NCI-H1436 (cell line): ENCODE data around the gene PLCL1.

Experiments used
- DNase-seq: peaks from one replicate; lab custom pipeline; 2025; lab: John Stamatoyannopoulos, UW

Gene PLCL1

DNA sequence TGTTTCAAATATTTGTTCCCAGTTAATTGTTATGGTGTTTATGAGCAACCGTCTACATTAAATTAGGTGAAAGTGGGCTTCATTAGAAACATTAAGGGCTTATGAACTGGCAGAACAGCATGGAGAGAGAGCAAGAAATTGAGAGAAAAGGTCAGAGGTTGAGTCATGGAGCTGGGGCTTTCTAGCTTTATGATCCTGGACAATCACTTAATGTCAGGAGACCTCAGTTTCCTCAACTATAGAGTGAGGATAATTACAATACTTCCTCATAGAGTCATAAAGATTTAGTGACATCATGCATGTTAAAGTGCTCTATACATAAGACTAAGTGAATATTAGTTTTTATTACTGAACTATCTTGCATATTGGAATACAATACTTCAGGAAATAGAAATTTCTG is 83.9 kb downstream of the PLCL1 start:
- no peak for DNase-seq

DNA sequence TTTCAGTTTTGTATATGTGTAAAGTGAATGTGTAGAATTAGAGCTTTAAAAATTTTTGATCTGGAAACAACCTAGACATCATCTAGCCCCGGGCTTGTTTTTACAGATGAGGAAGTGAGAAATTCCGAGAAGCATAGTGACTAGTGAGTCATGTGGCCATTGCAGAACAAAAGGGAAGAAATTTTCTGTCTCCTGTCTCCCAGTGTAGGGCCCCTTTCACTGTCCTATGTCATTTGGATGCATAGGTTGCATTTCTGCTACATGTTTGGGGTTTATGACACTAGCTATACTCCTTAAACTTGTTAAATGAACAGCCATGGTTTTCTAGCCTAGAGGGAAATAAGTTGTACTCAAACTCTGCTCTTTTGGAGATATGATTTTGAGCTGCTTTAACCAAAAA is 84.6 kb downstream of the PLCL1 start:
- DNase-seq, result no peak

DNA sequence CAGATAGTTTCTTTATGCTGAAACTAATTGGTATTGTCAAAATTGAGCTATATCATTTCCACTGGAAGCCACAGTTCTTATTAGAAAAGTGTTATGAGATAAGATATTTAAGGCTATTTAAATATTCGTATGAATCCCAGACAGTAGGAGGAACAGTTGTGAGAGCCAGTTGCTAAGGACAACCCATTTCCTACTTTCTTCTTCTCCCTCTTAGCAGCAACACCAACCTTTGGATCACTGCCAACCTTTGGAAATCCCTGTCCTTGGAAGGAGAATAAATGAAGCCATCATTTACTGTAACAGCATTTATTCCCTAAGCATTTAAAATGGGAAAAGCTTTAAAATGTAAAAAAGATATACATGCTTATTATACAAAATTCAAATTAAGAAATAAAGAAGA is 85.8 kb downstream of the PLCL1 start:
- no peak for DNase-seq

DNA sequence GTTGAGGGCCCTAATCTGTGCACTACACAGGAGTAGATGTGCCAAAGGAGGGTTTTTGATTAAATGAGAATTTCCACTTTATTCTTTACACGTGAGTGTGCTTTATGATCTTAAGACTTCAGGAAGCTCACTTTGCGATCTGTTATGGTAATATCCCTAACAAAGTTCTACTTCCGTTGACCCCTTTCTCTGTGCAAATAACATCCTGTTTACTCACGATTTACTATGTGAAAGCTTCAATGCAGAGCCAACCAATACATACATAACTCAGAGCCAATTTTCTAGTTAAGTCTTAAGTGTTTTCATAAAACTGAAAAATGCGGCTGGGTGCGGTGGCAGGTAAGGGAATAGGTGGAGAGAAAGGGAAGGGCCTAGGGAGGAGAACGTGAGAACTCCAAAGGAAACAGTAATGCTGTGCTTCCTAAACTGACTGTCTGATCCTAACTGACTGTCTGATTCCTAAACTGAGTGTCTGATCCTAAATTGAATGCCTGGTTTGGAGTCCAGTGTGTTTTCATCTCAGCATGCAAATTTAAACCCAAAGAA is 87.6 kb downstream of the PLCL1 start:
- DNase-seq, result no peak

DNA sequence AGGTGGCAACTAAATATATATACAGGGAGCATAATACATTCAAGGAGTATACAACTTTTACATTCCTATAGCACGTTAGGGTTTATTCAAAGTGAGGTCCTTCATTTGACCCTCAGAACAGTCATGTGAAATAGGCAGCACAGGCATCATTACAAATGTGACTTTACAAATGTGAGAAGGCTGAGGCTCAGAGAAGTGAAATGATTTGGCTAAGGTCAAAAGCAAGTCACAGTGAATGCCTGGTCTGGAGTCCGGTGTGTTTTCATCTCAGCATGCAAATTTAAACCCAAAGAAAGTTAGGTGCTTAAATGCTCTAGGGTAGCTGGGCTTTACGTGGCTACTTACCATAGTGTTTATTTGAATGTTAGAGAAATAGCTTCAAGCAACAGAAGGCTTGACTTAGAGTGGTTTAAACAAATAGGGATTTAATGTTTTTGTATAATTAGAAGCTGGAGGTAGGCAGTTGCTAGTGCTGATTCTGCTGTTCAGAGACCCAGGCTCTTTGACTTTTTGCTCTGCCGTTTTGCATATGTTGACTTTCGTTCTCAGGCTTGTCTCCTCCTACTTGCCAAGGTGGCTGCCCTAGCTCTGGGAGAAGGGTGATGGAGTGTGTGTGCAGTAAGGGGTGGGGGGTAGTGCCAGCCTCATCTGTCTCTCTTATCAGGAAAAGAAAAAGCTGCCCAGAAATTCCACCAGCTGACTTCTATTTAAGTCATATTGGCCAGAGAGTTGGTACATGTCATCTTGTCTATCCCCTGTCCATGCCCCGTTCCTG is 89.2 kb downstream of the PLCL1 start:
- no peak for DNase-seq

DNA sequence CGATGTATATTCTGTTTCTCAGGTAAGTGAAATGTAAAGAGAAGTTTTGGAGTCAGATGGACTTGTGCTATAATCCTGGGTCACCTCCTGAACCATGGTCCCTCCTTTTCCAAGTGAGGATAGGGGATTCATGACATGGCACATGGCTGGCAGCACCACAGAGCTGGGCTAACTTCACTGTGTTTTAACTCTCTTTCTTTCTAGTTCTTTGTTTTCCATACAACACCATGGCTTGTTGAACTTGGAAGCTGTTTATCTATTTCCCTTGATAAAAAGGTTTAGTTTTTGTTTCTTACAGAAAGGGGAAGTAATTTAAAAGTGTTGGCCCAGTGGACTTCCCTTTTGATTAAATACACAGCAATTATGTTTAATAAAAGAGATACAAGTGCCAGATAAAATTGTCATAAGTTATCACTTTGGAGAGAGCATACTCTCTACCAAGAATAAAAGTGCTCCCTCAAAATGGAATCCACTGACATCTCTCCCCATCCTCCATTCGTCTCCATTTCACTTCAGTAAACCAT is 90.4 kb downstream of the PLCL1 start:
- DNase-seq, result no peak

DNA sequence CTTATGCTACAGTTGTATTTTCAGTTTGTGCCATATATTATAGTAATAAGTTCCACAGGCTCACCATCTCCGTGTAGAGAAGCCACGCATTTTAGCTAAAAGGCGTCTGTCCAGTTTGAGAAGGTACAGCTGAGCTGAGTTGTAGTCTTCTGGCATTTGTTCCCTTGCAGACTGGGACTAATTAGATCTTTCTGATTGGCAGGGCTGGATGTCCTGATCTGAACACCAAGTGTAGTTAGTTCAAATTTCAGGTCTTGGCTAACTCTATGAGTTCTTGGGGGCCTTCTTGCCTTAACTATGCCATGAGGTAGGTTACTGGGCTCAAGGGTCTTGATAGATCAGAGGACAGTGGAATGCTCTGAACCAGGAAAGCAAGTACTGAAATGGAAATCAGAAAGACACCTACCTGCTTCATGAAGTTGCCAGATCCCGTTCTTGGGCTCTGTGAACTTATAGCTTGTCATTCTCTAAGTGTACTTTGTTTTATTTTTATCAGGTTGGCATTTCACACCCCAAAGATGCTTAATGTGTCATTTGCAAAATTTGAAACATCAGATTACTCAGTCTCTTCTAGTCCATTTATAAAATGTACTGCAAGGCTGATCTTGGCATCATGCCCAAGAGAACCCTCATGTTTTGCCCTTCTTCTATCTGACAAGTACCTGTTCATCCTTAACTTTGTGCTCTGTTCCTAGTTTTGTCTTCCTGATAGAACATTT is 93.7 kb downstream of the PLCL1 start:
- DNase-seq, result no peak

DNA sequence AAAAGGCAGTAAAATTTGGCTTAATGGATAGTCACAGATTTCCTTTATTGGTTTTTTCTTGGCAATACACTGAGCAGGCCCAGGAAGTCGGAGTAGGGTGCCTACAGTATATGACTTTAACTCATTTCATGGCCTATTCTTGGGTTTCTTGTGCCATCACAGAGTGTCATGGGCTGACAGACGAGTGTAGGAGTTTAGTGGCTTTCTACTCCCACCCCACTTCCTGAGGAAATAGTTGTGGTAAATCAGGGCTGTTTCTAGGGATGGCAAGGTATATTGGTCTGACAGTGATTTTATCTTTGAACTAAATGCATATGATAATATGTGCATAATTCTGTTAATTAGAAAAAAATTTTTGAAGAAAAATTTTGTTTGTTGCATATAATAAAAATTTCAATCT is 100.1 kb downstream of the PLCL1 start:
- no peak for DNase-seq

DNA sequence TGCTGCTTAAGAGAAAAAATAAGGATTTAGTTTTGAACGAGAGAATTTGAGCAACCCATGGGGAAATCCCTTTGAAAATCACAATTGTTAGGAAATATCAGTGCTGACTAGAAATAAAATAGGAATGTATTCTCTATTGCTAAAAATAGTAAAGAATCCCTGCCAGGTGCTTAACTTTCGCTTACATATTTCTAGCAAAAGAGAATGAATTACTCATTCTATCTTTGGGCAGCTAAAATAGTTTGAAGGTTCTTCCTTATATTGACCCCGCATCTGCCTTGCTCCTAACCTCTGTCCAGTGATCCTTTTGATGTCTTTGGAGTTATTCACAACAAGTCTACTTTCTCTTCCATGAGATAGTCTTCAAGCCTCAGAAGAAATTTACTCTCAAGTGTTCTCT is 103.8 kb downstream of the PLCL1 start:
- DNase-seq, result no peak

DNA sequence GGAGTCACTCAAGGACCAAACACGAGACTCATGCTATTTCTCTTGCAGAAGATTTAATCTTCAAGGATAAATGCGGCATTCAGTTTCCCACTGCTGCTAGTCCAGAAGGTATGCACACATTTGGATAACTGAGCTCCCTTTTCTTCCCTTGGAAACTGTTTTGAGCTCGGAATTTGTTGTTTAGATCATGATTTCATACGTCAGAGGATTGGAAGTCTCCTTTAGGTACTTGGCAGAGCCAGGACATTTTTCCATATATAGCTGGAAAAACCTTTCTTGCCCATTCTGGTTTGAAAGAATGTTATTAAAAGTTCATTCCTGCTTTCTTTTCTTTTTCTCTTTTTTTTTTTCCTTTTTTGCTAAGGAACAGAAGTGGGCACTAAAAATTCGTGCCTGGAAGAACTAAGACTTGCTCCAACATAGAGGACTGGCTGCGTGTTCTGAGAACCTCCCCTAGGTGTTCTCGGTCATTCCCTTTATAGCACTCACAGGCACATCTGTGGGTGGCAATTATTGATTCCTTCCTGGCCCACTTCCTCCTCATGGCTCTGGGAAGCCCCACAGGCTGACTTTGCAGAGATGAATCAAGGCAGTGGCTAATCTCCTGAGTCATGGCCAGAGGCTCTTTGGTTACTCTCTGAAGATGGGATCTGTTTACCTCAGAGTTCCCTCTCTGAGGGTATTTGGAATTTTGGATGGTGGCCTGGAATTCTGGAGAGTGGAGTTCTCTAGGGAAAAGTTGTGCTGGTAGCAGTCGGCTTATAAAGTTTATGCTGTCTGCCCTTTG is 104.8 kb downstream of the PLCL1 start:
- no peak for DNase-seq

DNA sequence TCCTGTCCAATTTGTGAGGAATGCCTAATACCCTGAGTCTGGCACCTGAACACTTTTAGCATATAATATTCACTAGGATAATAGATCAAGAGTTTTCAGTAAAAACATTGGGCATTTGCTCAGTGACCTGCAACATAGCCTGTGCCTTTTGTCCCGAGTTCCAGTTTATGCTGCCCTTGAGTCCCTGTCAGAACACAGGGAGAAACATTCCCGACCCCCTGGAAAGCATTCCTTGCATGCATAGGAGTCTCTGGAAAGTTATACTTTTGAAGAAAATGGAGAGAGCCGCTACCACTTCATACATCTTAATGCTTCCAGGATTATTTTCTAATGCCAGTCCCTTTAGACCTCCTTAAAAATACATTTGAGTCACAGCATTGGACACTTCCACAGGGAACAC is 107.3 kb downstream of the PLCL1 start:
- DNase-seq, result no peak

DNA sequence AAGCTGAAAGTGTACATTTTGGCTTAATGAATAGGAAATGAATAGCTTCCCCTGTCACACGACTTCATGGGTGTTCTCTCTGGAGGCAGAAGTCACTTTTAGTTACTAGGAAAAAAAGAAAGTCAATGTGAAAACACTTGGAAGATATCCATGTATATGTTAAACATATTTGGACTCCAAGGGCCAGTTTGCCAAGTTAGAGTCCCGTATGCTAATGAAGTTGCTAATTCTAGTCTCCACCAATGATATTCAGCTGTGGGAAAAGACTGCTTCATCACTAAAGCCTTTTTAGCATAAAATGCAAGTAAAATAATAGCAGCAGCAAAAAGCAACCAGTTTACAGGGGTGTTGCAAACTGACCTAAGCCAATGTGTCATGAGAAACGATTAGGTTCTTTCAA is 108.7 kb downstream of the PLCL1 start:
- DNase-seq, result no peak

DNA sequence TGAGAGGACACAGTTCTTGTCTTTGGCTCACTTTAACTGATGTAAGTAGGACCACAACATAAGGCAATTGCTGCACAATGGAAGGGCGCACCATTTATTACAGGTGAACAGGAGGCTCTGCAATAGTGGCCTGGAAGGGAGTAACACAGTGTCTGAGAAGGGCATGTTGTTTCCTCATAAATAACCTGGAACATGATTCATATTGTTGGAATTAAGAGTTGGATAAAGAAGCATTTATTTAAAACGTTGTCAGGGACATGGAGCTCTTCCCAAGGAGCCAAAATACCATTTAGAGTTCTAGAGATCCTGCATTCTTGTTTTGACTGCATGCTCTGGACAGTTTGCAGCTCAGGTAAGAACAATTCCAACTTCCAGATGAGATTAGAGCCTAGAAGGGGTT is 110.4 kb downstream of the PLCL1 start:
- no peak for DNase-seq

DNA sequence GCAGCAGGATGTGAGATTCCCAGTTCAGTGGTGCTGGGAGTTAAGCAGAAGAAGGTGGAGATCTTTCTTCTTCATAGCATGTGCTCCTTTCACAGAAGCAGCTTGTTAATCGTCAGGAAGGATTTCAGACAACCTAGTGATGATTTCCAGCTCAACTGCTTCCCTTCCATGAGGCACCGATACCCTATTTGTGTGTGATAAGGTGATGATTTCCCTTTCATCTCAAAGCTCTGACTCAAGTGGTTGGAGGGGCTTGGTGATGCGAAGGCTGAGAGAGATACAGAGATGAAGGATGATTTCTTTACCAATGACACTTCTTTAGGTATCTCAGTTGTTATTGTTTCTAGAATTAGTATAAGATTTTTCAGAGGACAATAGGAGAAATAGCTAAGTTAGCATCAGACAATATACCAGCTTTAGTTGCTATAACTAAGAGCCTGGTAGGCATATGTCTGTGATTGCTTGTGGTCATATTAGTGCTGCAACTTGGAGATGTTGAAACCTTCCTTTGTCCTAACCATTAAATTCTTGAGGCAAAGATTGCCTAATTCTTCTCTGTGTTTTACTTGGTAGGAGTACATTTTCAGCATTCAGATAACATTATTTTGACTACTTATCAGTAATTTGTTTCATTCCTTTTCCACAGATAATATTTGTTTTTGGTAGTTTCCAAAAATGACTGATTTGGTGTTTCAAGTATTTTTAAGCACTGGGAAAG is 111.3 kb downstream of the PLCL1 start:
- no peak for DNase-seq

DNA sequence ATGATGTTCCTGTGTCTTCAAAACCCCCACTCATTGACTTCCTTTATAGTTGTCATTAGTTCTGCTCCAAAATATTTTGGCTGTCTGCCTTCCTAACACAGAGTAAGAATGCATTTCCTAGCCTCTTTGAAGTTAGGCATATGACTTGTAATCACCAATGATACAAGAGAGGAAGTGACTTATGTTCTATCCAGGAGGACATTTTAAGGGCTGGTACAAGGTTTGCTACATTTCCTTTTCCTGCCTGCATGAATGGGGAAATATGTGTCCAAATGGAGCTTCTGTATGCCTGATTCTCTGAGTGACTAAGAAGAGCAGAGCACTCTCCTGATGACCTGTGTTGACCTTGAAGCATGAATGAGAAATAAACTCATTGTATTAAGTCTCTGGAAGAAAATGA is 115.1 kb downstream of the PLCL1 start:
- DNase-seq, result no peak

DNA sequence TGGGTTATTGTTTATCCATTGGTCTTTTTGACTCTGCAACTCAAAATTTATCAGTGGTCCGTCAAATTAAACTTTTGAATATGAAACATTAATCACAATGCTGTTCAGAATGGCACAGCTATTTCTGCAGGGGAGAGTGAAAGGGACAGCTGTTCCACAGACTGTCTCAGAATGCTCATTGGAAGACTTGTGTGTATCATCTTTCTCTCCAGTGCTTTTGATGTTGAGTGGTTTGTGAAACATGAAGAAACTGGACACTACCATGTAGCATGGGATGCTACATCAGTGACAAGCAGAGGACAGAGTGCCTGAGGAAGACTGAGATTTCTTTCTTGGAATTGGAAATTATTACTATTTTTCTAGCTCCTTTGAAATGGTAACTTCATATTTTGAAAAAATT is 115.7 kb downstream of the PLCL1 start:
- no peak for DNase-seq

DNA sequence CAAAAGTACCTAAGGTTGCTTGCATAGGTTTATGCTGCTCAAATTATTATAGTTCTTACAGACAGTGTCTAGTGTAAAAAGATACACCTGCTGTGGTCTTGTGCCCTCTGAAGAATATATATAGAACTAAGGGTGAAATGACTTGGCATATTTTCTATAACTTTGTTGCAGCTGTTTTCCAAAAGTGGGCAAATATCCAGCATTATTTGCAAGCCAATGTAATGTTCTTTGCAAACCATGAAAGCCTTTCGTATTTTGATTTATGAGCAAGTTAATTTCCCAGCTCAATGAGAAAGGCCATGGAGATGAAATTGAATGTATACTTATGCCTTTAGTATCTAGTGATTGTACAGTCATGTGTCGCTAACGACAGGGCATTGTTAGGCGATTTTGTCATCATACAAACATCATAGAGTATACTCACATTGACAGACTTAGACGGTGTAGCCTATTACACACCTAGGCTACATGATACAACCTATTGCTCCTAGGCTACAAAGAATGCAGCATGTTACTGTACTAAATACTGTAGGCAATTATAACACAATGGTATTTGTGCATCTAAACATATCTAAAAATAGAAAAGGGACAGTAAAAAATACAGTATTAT is 116.3 kb downstream of the PLCL1 start:
- DNase-seq, result no peak

DNA sequence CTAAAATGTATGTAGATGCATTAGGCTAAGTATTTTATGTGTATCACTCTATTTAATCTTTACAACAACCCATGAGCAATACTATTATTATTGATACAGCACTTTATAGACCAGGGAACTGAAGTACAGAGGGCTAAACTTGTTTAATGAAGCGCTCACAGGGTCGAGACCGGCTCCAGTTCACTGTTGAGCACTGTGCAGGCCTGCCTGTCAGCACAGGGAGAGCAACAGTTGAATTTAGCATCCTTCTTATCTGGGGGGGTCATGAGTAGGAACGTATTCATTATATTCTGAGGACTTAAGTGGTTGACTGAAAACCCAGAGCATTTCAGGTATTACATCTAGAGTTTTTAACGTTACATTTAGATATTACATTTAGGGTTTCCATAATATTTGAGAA is 120.1 kb downstream of the PLCL1 start:
- no peak for DNase-seq

DNA sequence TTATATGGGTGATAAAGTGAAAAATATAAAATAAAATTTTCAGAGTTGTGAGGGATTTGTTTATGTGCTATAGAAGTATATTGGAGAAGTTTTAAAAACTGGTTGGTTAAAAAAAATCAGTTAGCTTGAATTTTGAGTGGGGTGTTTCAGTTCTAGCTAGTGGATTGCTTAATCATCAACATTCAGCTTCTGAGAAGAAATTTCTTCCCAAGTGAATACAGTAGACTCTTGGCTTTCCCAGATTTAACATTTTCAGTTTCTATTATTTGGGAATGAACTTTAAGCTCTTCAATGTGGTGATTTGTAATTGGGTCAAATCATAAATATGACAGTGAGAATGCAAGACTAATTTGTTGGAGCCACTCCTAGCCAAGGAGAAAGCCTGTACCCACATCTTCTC is 120.8 kb downstream of the PLCL1 start:
- DNase-seq, result no peak

DNA sequence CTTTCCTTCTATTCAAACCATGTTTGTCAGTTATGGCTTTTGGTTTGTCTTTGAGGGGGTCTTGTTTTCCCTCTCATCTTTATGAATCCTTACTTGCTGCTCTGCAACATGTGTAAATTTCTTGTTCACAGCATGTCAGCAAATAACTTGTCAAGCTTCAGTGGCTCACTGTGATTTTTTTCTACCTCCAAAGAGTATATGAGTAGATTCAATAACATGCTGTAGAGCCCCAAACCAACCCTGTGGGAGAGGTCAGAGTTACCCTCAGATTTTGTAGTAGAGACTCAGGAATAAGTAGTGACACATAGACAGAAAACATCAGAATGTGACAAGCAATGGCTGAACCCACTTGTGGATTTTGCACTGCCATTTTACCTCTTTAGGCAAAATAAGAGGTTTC is 121.6 kb downstream of the PLCL1 start:
- no peak for DNase-seq

DNA sequence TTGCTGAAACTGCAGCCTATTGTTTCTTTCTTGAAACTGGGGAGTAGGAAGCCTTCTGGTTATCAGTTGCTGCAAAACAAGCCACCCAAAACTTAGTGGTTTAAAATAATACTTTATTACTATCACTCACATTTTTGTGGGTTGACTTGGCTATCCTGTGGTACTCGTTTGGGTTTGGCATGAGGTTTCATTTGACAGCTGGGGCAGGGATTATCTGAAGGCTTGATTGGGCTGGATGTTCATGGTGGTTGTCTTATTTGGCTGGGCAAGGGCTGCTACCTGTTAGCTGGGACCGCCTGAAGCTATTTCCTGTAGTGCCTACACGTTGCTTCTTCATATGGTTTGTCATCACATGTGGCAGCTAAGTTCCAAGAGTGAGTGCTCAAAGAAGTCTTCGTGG is 122.3 kb downstream of the PLCL1 start:
- no peak for DNase-seq
